IMR-90 (cell line): ENCODE data around the gene CDK10.

ENCODE experiments used
- BHLHE40 ChIP-seq: fragments of 150-350 bp; IDR thresholded peaks from 2 replicates; pipeline ENCODE4 v1.6.1; 2016; ENCODE audit warnings: mild to moderate bottlenecking, low read depth, low read length
- CTCF ChIP-seq: conservative IDR thresholded peaks from 2 replicates; pipeline ENCODE4 v1.5.1; 2012; ENCODE audit warnings: mild to moderate bottlenecking, low read depth, low read length, improper control_type of control experiment
- MAZ ChIP-seq: IDR thresholded peaks from 2 replicates; pipeline ENCODE4 v1.6.1; 2012; ENCODE audit warnings: low read depth, mild to moderate bottlenecking, low read length, improper control_type of control experiment, moderate library complexity, borderline replicate concordance
- NFE2L2 ChIP-seq: fragments of 150-350 bp; IDR thresholded peaks from 2 replicates; pipeline ENCODE4 v1.6.1; 2016; ENCODE audit warnings: low read depth, mild to moderate bottlenecking, low read length
- POLR2A ChIP-seq: IDR thresholded peaks from 2 replicates; pipeline ENCODE4 v1.6.1; 2012; ENCODE audit warnings: mild to moderate bottlenecking, low read depth, low read length
- RCOR1 ChIP-seq: IDR thresholded peaks from 2 replicates; pipeline ENCODE4 v1.6.1; 2012; ENCODE audit warnings: mild to moderate bottlenecking, low read length, improper control_type of control experiment; ENCODE audit not compliant: insufficient replicate concordance
- RFX5 ChIP-seq: IDR thresholded peaks from 2 replicates; pipeline ENCODE4 v1.8.0; 2012; ENCODE audit warnings: low read depth, mild to moderate bottlenecking, low read length, moderate library complexity
- SMC3 ChIP-seq: fragments of 150-350 bp; IDR thresholded peaks from 2 replicates; pipeline ENCODE4 v1.6.1; 2016; ENCODE audit warnings: low read depth, mild to moderate bottlenecking, antibody characterized with exemption, low read length, moderate library complexity

GRCh38 chr16:89733322-89733721 is 46.8 kb downstream of the CDK10 start:
- TF ChIP-seq CTCF (no peak), SMC3 (no peak), POLR2A (no peak), BHLHE40 (no peak), NFE2L2 (no peak), RCOR1 (no peak), MAZ (no peak), RFX5 (no peak)
